Measurements from ENCODE around the gene PLCD4.

PLCD4 gene

GRCh38 chr2:218622606-218623365 lies 15.1 kb downstream of the PLCD4 start:
- DNase-seq = peak; percentile 60

- no peak for DNase-seq
Observed at GRCh38 chr2:218623366-218623705, 15.6 kb downstream of the PLCD4 start.

GRCh38 chr2:218626369-218626768 lies 18.7 kb downstream of the PLCD4 start:
- no peak for DNase-seq

- DNase-seq = no peak
Observed at GRCh38 chr2:218627939-218628338, 20.2 kb downstream of the PLCD4 start.

- DNase-seq = peak; percentile 63
Observed at GRCh38 chr2:218631837-218632236, 24.1 kb downstream of the PLCD4 start.

- no peak for DNase-seq
Observed at GRCh38 chr2:218635719-218636118, 28.0 kb downstream of the PLCD4 start.

- DNase-seq = no peak
Observed at GRCh38 chr2:218638372-218638771, 30.7 kb downstream of the PLCD4 start.

- DNase-seq = no peak
Observed at GRCh38 chr2:218642121-218642656, 34.5 kb downstream of the PLCD4 start.

- DNase-seq = no peak
Observed at GRCh38 chr2:218642786-218643185, 35.1 kb downstream of the PLCD4 start.

- no peak for DNase-seq
Observed at GRCh38 chr2:218643751-218644310, 36.1 kb downstream of the PLCD4 start.

- no peak for DNase-seq
Observed at GRCh38 chr2:218644721-218645120, 37.0 kb downstream of the PLCD4 start.

GRCh38 chr2:218645126-218645525 lies 37.4 kb downstream of the PLCD4 start:
- DNase-seq = no peak

GRCh38 chr2:218648088-218648786 lies 40.5 kb downstream of the PLCD4 start:
- DNase-seq = peak; percentile 55

GRCh38 chr2:218648787-218649100 lies 41.0 kb downstream of the PLCD4 start:
- DNase-seq = no peak

GRCh38 chr2:218655751-218656150 lies 48.1 kb downstream of the PLCD4 start:
- DNase-seq = no peak

- DNase-seq = peak; percentile 30
Observed at GRCh38 chr2:218658671-218659257, 51.1 kb downstream of the PLCD4 start.

- DNase-seq = peak; percentile 85
Observed at GRCh38 chr2:218659258-218659987, 51.7 kb downstream of the PLCD4 start, which contains the start of the genes BCS1L and ZNF142. TSS of gene BCS1L (plus strand) at chr2:218659683. CDS start at chr2:218660988, 1,305 bp downstream. TSS of gene ZNF142 (minus strand) at chr2:218659623. CDS start at chr2:218656429, 3,194 bp downstream.

GRCh38 chr2:218659988-218660358 lies 52.3 kb downstream of the PLCD4 start:
- DNase-seq = no peak

- no peak for DNase-seq
Observed at GRCh38 chr2:218662377-218662776, 54.7 kb downstream of the PLCD4 start.

GRCh38 chr2:218662827-218663226 lies 55.1 kb downstream of the PLCD4 start:
- no peak for DNase-seq

- no peak for DNase-seq
Observed at GRCh38 chr2:218663901-218664300, 56.2 kb downstream of the PLCD4 start.

- no peak for DNase-seq
Observed at GRCh38 chr2:218664653-218665052, 57.0 kb downstream of the PLCD4 start.

Measured in fibroblast of upper back skin (primary cell).